ENCODE data around the gene CRYBG1.

- TF ChIP-seq JUN (IDR thresholded peaks at IDR 0.05) (no peak), POLR2A (IDR thresholded peaks at IDR 0.05; ENCODE audit: low read length) (no peak), HDAC2 (IDR thresholded peaks at IDR 0.05) (no peak), CHD2 (IDR thresholded peaks at IDR 0.05; ENCODE audit: low read length, partially characterized antibody) (no peak), SREBF2 (IDR thresholded peaks at IDR 0.05) (no peak), FOSL2 (IDR thresholded peaks at IDR 0.05) (no peak), FOSL2 (CRISPR knock-in tag; IDR thresholded peaks at IDR 0.05) (no peak), RCOR1 (IDR thresholded peaks at IDR 0.05; ENCODE audit: low read depth, low read length) (no peak), CTCF (IDR thresholded peaks at IDR 0.05) (no peak)
These were observed 172.5 kb downstream of the CRYBG1 start for GRCh38 chr6:106533054-106533453.

Data from A549 (cell line).